ENCODE data around the gene EPS8L3. TPM values are rescaled to one million over a fixed set of nuclear protein-coding genes. Genes with fewer than 3 reads are reported as not detected.
"Not testable (repeated sequence)": the region's sequence is repeated elsewhere in the genome, so short reads cannot be mapped to it uniquely, and the experiment has no call there.

The EPS8L3 gene
- total RNA-seq, 2 donors from 2014 or later = not detected

DNA sequence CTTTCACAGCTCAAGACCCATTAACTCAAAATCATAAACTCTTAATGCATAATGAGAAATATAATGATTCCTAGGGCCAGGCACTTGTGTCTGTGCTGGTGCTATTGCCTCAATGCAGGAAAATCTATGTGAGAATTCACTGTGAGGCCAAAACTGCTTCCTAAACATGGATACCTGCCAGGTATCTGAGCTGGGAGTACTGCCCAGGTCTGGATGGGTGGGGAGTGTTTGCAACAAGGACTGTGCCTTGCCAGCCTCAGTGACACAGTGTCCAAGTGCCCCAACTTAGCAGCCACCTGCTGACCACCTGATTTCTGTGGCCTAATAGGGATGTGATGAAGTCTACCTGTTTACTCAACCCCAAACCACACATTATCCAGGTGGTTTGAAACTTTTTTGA, 53.9 kb downstream of the EPS8L3 start:
- H3K27me3 Mint-ChIP-seq = peaks cover 23% of the 10 kb centered on the region
- not testable (repeated sequence) for DNase-seq; H3K36me3 Mint-ChIP-seq (ENCODE audit: low read depth); H3K4me3 Mint-ChIP-seq; H3K4me1 Mint-ChIP-seq; H3K27ac Mint-ChIP-seq; ATAC-seq; H3K9me3 ChIP-seq (ENCODE audit: control insufficient read depth, low read length, poor library complexity, severe bottlenecking)

DNA sequence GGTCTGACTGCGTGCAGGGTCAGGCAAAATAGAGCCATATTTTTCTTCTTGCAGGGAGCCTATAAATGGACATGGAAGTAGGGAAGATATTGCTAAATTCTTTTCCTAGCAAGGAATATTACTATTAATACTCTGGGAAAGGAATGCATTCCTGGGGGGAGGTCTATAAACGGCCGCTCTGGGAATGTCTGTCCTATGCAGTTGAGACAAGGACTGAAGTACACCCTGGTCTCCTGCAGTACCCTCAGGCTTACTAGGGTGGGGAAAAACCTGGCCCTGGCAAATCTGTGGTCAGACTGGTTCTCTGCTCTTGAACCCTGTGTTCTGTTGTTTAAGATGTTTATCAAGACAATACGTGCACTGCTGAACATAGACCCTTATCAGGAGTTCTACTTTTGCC, 54.8 kb downstream of the EPS8L3 start:
- not testable (repeated sequence) for ATAC-seq; H3K4me1 Mint-ChIP-seq; DNase-seq; H3K4me3 Mint-ChIP-seq; H3K9me3 ChIP-seq (ENCODE audit: control insufficient read depth, low read length, poor library complexity, severe bottlenecking); H3K36me3 Mint-ChIP-seq (ENCODE audit: low read depth); H3K27ac Mint-ChIP-seq
- H3K27me3 Mint-ChIP-seq = peaks cover 16% of the 10 kb centered on the region

GRCh38 chr1:109705411-109705810, 58.3 kb downstream of the EPS8L3 start:
- peaks cover 15% of the 10 kb centered on the region for H3K27me3 Mint-ChIP-seq
- no peak for ATAC-seq
- DNase-seq = no peak
- H3K36me3 Mint-ChIP-seq (ENCODE audit: low read depth) = peaks cover 3% of the 10 kb centered on the region
- no peaks in the 10 kb centered on the region for H3K4me1 Mint-ChIP-seq
- no peak overlapping the region for H3K27ac Mint-ChIP-seq
- H3K4me3 Mint-ChIP-seq = no peak overlapping the region
- no peaks in the 10 kb centered on the region for H3K9me3 ChIP-seq (ENCODE audit: control insufficient read depth, low read length, poor library complexity, severe bottlenecking)

DNA sequence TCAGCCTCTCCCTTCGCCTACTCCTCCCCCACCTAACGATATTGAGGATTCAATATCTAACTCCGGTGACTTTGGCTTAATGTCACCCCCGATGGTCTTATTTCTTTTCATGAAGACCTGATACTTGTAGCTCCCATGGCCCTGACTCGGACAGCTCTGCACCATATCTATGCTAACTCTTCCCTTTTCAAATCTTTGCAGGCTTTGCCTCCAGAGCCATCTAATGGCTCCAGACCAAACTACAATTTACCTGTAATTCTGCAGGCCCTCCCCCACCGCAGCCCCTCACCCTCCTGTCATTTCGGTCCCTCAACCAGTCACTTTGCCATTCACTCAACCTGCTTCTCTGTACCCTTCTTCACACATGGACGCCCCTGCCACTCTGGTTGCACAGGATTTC, 59.5 kb downstream of the EPS8L3 start:
- DNase-seq = no peak
- Mint-ChIP-seq H3K36me3 (ENCODE audit: low read depth) (peaks cover 3% of the 10 kb centered on the region), H3K27ac (no peak overlapping the region), H3K27me3 (peaks cover 15% of the 10 kb centered on the region), H3K4me1 (no peaks in the 10 kb centered on the region), H3K4me3 (no peak overlapping the region)
- H3K9me3 ChIP-seq (ENCODE audit: control insufficient read depth, low read length, poor library complexity, severe bottlenecking) = no peaks in the 10 kb centered on the region
- no peak for ATAC-seq

GRCh38 chr1:109702940-109703339, 60.8 kb downstream of the EPS8L3 start:
- H3K36me3 Mint-ChIP-seq (ENCODE audit: low read depth); H3K27ac Mint-ChIP-seq; H3K9me3 ChIP-seq (ENCODE audit: control insufficient read depth, low read length, poor library complexity, severe bottlenecking); H3K4me3 Mint-ChIP-seq; H3K4me1 Mint-ChIP-seq; ATAC-seq; DNase-seq: not testable (repeated sequence)
- peaks cover 15% of the 10 kb centered on the region for H3K27me3 Mint-ChIP-seq

Other genes starting within 250 kb of the EPS8L3 start
- under 1 TPM; 0.20 to 0.65 TPM for gene GPR61, start 224.1 kb downstream of the EPS8L3 start, total RNA-seq
- 1 to 10 TPM; 7.8 to 8.8 TPM for gene GNAI3, start 215.3 kb downstream of the EPS8L3 start, total RNA-seq
- not detected for gene GNAT2, start 144.3 kb downstream of the EPS8L3 start, total RNA-seq
- gene AMPD2, start 144.1 kb downstream of the EPS8L3 start, total RNA-seq = 100 to 1,000 TPM; 471 to 552 TPM
- gene GSTM4, start 107.8 kb downstream of the EPS8L3 start, total RNA-seq = 10 to 100 TPM; 17.0 to 18.0 TPM
- gene GSTM2, start 95.9 kb downstream of the EPS8L3 start, total RNA-seq = 100 to 1,000 TPM in 1 of 2 donors, 10 to 100 TPM in 1; 44.0 to 117 TPM
- gene GSTM1, start 76.1 kb downstream of the EPS8L3 start, total RNA-seq = 10 to 100 TPM in 1 of 2 donors, not detected in 1; 34.5 TPM
- under 1 TPM in 1 of 2 donors, not detected in 1; 0.60 TPM for gene GSTM5, start 51.7 kb downstream of the EPS8L3 start, total RNA-seq
- 1 to 10 TPM; 5.6 to 7.8 TPM for gene GSTM3, start 22.9 kb downstream of the EPS8L3 start, total RNA-seq
- 10 to 100 TPM; 15.4 to 20.3 TPM for gene CSF1, start 146.9 kb upstream of the EPS8L3 start, total RNA-seq
- gene AHCYL1, start 220.8 kb upstream of the EPS8L3 start, total RNA-seq = 10 to 100 TPM; 16.5 to 21.3 TPM

Measured in T-helper 17 cell (primary cell).